ENCODE measurements around the gene PIM1.

PIM1 gene

GRCh38 chr6:37218061-37218460 is 48.1 kb downstream of the PIM1 start:
- DNase-seq: no peak

- DNase-seq: no peak
These were observed 48.6 kb downstream of the PIM1 start for GRCh38 chr6:37218511-37218910.

GRCh38 chr6:37221585-37222124 is 51.7 kb downstream of the PIM1 start:
- peak in 1 of 51 donors; percentile 30 for DNase-seq

- DNase-seq: peak in 37 of 51 donors; percentile 5 to 56 (median 30)
These were observed 52.4 kb downstream of the PIM1 start for GRCh38 chr6:37222125-37222967.

- no peak for DNase-seq
These were observed 53.0 kb downstream of the PIM1 start for GRCh38 chr6:37222992-37223391.

Measured in hypothalamus (tissue), 51 donors.